LNCaP clone FGC (cell line): Measurements from ENCODE around the gene MGAT5B.
"Not testable (repeated sequence)": the region's sequence is repeated elsewhere in the genome, so short reads cannot be mapped to it uniquely, and the experiment has no call there.

Experiments
- DNase-seq: peaks from one replicate; pipeline ENCODE4 v3.0.0-alpha.2; 2011; ENCODE audit warnings: low read depth
- H3K4me3 ChIP-seq: 2 replicates; pipeline ENCODE4 v1.5.1; 2011; ENCODE audit warnings: mild to moderate bottlenecking, low read depth, low read length, control low read depth
- CTCF ChIP-seq: IDR thresholded peaks from 2 replicates; pipeline ENCODE4 v1.5.1; 2012; ENCODE audit warnings: mild to moderate bottlenecking; ENCODE audit not compliant: control insufficient read depth, insufficient read depth; ENCODE audit errors: extremely low read depth

MGAT5B gene

GRCh38 chr17:76847031-76847430 lies 21.2 kb upstream of the MGAT5B start:
- H3K4me3 ChIP-seq: no peak overlapping the region
- no peak for TF ChIP-seq CTCF
- no peak for DNase-seq

GRCh38 chr17:76848670-76849069 lies 19.5 kb upstream of the MGAT5B start:
- no peak overlapping the region for H3K4me3 ChIP-seq
- TF ChIP-seq CTCF: no peak
- DNase-seq: no peak

GRCh38 chr17:76849160-76849559 lies 19.0 kb upstream of the MGAT5B start:
- DNase-seq, H3K4me3 ChIP-seq: not testable (repeated sequence)

GRCh38 chr17:76852843-76853242 lies 15.4 kb upstream of the MGAT5B start:
- DNase-seq: no peak
- TF ChIP-seq CTCF: no peak
- H3K4me3 ChIP-seq: no peak overlapping the region

GRCh38 chr17:76855105-76855504 lies 13.1 kb upstream of the MGAT5B start:
- DNase-seq: no peak
- no peak overlapping the region for H3K4me3 ChIP-seq
- no peak for TF ChIP-seq CTCF

- no peak for TF ChIP-seq CTCF
- DNase-seq: no peak
- H3K4me3 ChIP-seq: no peak overlapping the region
These were observed 6.1 kb upstream of the MGAT5B start for GRCh38 chr17:76862079-76862478.

- DNase-seq: no peak
- TF ChIP-seq CTCF: no peak
- no peak overlapping the region for H3K4me3 ChIP-seq
These were observed 5.7 kb upstream of the MGAT5B start for GRCh38 chr17:76862494-76862893.

GRCh38 chr17:76864024-76864423 lies 4.2 kb upstream of the MGAT5B start:
- TF ChIP-seq CTCF: no peak
- H3K4me3 ChIP-seq: no peak overlapping the region
- DNase-seq: no peak
